DMS 273 (cell line): ENCODE measurements around the gene CNNM2.

Experiments
- DNase-seq: peaks from one replicate; lab custom pipeline; 2025; ENCODE audit not compliant: unreplicated experiment; lab: John Stamatoyannopoulos, UW

CNNM2 gene

DNA sequence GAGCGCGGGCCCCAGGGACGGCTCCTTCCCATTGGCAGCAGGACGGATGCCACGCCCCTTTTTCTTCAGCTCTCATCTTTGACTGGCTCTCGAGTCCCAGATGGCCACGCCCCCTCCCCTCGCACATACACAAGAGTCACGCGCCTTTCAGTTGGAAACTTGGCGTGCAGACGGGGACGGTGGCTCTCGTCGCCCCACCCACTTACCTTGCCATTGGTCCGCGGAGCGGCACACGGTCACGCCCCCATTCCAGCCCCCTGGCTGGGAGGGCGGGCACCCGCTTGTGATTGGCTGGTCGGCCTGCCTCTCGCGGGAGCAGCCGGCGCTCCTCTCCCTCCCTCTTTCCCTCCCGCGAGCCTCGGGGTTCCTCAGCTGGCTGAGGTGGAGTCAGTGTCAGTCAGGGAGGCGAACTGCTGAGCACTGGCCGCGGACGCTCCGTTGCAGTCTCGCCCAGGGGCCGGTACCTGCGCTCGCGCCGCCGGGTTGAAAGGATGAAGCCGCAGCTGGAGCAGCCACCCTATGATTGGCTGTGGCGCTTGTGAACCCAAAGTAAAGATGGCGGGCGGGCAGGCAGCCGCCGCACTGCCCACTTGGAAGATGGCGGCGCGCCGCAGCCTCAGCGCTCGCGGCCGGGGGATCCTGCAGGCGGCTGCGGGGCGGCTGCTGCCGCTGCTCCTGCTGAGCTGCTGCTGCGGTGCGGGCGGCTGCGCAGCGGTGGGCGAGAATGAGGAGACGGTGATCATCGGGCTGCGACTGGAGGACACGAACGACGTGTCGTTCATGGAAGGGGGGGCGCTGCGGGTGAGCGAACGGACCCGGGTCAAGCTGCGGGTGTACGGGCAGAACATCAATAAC lies at the start of gene CNNM2:
TSS of gene CNNM2 (plus strand) at position 333 of the 855 bp plus-strand sequence. CDS start at position 520, 187 bp downstream.
- DNase-seq: peak; percentile 99

DNA sequence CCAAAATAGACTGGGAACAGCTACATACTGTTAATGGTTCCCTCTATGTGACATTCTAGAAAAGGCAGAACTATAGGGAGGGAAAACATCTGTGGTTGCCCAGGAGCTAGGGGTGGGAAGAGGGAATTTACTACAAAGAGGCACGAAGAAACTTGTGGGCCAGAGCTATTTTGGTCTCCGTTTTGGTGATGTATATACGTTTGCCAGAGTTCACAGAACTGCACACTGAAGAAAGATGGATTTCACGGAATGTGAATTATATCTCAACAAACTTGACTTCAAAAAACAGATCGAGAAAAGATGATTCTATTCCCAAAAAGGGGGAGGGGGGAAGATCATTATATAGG lies 49.2 kb upstream of the CNNM2 start:
- peak; percentile 30 for DNase-seq

DNA sequence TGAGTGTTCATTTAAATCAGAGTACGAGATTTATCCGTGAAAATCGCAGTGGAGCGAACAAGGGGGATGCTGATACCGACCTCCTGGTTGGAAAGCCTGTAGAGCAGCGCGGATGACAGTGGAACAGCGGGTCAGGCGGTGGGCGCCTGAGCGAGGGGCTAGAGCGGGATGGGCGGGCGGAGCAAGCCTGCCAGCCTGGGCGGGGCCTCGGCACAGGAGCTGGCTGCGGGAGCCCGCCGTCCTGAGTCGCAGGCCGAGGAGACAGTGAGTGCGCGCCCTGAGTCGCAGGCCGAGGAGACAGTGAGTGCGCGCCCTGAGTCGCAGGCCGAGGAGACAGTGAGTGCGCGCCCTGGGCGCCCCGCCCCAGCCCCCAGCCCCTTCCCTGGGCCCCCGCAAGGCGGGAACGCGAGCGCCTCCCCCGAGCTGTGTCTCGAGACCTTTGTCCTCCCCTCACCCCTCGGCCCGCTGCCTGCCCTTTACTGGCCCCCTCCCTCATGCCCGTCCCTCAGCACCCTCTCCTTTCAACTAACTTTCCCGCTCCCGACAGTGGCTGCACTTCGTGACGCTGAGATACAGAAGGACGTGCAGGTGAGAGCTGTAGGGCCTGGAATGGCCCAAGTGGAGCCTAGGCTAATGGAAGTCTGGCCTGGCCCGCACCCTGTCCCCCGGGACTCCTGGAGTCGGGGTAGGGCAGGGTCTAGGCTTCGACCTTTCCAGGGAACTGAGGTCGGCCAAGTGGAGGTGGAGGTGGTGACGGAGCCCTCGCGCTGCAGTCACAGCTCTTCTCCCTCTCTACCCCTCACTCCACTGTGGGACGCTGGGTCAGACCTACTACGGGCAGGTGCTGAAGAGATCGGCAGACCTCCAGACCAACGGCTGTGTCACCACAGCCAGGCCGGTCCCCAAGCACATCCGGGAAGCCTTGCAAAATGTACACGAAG lies 48.6 kb upstream of the CNNM2 start, which contains the start of gene AS3MT:
TSS of gene AS3MT (plus strand) at position 213 of the 941 bp plus-strand sequence. CDS start at position 336, 123 bp downstream.
- DNase-seq: peak; percentile 69

DNA sequence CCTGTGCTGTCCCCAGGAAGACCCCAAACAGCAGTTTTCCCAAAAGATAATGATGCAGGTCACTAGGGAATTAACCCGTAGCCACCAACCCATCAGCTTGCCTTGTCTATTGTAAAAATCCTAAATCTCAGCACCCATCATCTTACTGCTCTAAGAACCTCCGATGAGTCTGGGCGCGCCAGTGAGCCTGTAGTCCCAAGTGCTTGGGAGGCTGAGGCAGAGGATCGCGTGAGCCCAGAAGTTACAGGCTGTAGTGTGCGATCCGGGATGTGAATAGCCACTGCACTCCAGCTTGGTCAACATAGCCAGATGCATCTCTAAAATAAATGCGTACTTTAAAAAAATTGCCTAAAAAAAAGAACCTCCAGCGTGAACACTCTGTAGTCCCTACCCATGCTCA lies 47.9 kb upstream of the CNNM2 start:
- DNase-seq: no peak

DNA sequence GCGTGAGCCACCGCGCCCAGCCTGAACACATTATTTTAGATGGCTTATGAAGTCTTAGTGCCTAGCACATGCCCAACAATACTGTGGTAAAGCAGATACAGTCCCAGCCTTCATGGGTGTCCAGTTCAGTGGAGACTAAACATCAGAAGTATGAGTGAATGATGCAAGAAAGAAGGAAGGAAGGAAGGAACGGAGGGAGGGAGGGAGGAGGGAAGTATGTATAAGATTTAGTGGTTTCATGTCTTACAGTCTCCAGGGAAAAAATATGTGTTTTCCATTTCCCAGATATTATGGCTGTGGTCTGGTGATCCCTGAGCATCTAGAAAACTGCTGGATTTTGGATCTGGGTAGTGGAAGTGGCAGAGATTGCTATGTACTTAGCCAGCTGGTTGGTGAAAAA lies 45.9 kb upstream of the CNNM2 start:
- DNase-seq: no peak

DNA sequence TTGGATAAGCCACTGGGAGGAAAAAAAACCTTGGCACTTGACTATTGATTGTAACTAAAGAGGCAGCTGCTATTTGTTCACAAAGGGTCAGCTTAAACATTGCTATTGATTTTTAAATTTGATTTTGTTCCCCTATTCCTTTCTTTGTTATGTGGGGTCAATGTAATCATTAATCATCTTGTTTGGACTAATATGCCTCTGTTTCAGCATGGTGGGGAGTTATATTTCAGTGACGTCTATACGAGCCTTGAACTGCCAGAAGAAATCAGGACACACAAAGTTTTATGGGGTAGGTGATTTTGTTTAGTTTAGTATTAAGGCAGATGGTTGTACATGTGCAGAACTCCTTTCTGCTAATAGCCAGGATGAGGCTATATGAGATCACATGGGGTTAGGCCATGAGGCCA lies 41.3 kb upstream of the CNNM2 start:
- no peak for DNase-seq

DNA sequence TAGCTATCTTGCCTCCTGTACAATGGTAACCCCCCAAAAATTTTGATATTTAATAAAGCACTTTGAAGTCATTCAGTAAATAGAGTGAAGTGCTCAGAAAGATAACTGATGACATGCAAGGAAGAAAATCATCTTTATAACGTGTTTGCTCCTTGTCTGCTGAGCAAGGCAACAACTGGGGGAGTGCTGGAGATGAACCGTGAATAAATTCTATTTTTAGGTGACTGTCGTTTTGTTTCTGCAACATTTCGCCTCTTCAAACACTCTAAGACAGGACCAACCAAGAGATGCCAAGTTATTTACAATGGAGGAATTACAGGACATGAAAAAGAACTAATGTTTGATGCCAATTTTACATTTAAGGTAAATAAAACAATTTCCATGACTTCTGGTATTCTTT lies 39.5 kb upstream of the CNNM2 start:
- no peak for DNase-seq

DNA sequence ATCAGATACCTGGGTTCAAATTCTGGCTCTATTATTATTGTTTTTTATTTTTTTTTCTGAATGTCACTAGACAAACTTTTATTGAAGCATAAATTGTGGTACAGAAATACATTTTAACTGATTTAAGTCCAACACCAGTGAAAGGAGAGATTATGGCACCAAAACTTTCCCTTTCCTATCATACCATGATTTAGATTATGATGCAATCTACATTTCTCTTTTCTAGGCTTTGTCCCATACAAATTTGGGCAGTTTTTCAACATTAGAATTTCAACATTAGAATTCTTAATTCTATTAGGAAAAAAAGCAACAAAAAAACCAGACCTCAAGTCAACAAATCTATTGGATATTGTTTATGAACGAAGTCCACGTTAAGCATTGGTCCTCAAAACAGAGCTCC lies 37.8 kb upstream of the CNNM2 start:
- DNase-seq: no peak

DNA sequence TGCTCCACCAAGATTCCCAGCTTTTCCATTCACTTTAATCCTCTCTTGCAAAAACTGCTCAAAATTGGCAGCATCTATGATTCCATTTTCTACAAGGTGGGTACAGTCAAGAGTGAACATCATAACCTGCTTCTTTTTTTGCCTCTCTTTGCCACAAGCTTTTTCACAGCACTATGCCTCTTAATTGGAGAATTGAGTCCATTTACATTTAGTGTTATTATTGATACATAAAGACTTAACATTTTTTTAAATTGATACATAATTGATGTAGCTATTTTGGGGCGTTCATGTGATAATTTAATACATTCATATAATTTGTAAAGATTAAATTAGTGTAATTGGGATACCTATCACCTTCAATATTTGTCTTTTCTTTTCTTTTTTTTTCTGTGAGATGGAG lies 30.0 kb upstream of the CNNM2 start:
- no peak for DNase-seq

DNA sequence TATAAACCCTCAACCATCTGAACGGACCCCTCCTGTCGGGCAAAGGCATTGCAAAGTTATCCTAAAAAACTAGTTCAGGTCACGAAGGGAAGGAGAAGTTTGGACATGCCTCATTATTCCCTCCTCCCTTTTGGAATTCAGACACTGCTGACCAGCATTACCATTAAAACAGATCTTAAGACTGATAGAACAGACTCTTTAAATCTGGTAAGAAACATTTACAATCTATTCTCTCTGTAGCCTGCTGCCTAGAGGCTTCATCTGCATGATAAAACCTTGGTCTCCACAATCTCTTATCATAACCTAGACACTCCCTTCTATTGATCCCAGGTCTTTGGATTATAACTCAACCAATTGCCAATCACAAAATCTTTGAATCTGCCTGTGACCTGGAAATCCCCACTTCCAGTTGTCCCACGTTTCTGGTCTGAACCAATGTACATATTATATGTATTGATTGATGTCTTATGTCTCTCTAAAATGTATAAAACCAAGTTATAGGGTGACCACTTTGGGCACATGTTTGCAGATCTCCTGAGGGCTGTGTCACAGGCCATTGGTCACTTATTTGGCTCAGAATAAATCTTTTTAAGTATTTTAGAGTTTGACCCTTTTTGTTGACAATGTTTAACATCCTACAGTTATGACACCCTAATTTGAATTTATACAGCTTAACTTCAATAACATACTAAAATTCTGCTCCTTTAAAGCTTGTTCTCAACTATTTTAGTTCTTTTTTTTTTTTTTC lies 23.5 kb upstream of the CNNM2 start:
- no peak for DNase-seq

DNA sequence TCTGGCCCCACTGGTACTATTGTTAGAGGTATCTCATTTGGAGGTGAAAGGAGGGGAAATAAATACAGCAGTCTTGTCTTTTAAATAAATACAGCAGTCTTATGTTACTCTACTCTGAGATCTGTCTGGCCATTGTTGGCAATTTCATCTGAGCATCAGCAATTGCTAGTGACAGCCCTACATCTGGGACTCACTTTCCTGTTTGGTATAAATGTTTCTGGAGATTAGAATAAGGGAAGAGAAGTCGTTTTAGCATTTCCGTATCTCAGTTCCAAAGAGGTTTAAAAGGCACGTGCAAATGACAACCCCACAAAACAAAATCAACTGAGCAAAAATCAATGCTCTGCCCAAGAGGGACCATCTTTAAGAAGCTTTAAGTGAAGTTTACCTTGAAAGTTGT lies 18.1 kb upstream of the CNNM2 start:
- no peak for DNase-seq

DNA sequence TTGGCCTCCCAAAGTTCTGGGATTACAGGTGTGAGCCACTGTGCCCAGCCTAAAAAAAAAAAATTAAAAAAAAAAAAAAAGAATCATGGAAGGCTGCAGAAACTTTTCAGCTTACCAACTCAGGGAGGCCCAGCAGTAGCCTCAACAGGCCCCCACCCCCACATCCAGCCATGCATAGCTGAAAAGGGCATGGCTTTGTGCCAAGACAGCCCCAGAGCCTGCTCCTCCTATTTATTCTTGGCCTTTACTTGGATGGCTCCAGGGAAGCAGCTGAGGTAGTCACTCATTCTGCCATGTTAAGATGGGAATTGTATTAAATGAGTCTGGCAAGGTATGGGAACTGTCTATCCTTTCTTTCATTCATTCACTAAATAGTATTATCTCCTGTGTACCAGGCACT lies 13.7 kb upstream of the CNNM2 start:
- DNase-seq: no peak

DNA sequence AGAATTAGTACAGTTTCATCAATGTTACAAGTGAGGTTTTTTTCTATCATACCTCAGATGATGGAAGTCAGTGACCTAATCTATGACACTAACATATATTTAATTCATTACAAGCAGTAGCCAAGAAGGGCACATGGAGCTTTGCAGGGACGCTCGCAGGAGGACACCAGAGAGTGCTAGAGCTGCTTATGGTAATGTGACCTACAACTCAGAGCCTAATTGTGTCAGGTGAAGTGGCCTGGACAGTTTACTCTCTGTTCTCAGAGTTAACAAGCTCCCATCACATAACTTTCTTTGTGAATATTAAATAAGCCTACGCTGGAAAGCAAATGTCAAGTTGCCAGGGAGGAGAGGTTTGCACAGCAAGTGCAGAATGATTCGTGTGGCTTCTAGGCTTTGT lies 11.6 kb upstream of the CNNM2 start:
- no peak for DNase-seq

DNA sequence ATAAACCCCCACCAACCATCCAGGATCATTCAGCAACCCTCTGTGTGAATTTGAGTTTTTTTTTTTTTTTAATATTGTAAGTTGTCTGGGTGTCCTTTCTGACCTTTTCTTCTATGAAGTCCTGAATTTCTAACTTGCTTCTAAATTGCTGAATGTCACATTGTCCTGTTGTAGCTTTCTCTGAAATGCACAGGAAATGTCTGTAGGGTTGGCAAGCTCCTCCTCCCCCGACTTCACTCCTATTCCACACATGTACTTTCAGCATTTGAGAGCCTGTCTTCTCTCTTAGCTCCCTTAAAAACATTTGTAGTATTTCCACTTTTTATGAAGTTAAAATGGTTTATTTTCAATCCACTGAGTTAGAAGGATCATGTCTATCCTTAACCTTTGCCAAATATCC lies 3.3 kb upstream of the CNNM2 start:
- DNase-seq: no peak

DNA sequence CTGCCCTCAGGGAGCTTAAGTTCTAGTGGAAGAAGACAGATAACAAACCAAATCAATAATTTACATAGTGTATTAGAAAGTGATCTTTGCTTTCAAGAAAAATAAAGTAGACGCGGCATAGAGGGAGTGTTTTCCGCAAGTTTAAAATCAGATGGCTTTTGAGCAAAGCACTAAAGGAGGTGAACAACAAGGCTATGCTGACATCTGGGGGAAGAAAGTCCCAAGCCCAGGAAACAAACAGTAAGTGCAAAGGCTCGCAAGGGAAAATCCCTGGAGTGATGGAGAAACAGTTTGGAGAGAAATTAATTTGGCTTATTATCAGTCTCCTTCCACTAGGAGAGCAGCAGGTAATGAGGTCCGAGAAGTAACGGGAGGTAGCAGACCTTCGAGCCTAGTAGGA lies 1.9 kb upstream of the CNNM2 start:
- no peak for DNase-seq

DNA sequence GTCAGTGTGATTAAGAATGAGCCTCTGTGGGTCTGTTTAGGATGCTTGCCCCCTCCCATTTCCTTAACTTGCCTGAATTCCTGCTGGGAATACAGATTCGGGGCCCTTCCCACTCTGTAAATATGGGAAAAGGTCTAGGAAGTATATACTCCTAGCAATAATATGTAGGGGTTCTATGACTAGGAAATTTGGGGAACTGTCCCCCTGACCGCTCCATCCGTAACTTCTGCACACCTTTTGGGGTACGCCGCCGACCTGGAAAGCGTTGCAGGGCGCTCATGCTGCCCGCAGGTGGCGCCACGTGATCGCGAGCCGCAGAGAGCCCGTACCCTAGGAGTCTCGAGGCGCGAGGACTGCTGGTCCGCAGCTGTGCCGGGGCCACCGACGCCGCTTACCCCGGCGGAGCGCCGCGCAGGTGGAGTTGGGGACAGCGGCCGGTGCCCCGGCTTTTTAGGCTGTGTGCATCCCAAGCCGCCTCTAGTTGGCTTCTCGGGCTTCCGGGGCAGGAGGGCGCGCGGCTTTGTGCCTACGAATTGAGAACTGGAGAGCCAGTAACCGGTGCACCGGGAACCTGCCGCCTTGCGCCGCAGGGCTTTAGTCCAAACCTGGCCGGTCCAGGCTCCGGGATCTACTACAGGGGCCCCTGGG lies 656 bp upstream of the CNNM2 start:
- DNase-seq: peak; percentile 85

DNA sequence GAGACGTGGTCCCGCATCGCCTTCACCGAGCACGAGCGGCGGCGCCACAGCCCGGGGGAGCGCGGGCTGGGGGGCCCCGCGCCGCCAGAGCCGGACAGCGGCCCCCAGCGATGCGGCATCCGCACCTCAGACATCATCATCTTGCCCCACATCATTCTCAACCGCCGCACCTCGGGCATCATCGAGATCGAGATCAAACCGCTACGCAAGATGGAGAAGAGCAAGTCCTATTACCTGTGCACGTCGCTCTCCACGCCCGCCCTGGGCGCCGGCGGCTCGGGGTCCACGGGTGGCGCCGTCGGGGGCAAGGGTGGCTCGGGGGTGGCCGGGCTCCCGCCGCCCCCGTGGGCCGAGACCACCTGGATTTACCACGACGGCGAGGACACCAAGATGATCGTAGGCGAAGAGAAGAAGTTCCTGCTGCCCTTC lies 737 bp downstream of the CNNM2 start:
- DNase-seq: peak; percentile 55

DNA sequence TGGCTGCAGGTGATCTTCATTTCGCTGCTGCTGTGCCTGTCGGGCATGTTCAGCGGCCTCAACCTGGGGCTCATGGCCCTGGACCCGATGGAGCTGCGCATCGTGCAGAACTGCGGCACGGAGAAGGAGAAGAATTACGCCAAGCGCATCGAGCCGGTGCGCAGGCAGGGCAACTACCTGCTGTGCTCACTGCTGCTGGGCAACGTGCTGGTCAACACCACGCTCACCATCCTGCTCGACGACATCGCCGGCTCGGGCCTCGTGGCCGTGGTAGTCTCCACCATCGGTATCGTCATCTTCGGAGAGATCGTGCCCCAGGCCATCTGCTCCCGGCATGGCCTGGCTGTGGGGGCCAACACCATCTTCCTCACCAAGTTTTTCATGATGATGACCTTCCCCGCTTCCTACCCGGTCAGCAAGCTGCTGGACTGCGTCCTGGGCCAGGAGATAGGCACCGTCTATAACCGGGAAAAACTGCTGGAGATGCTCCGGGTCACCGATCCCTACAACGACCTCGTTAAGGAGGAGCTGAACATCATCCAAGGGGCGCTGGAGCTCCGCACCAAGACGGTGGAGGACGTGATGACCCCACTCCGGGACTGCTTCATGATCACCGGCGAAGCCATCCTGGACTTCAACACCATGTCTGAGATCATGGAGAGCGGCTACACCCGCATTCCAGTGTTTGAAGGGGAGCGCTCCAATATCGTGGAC lies 1.3 kb downstream of the CNNM2 start:
- peak; percentile 33 for DNase-seq

DNA sequence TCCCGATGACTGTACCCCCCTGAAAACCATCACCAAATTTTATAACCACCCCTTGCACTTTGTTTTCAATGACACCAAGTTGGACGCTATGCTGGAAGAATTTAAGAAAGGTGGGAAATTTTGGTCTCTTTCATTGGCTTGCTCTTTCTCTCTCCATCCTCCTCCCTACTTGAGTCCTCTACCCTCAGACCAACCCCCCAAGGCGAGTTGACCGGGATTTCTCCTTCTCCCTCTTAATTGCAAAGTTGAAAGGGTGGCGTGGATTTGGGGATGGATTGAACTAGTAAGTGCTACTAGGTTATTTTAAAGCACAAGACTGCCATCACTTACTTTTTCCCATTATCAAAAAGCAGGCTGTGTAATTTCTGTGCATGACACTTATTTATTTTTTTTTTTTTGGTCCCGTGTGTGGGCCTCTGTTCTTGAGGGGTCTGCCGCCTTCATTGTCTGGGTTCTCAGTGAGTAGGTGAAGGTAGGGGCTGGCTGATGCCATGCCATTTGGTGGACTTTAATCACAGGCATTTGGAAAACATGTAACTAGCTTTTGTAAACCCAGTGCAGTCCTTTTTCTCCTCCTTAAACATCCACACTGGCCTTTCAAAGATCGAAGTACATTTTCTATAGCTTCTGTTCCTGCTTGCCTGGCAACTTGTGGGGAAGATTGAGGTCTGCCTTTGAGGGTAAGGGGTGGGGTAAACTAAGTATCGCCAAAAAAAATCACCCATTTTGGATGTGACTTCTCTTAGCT lies 2.1 kb downstream of the CNNM2 start:
- DNase-seq: peak; percentile 32
